ENCODE results near the gene CNOT11. TPM values are rescaled to one million over a fixed set of nuclear protein-coding genes. Genes with fewer than 3 reads are reported as not detected.
"Not testable (repeated sequence)": the region's sequence is repeated elsewhere in the genome, so short reads cannot be mapped to it uniquely, and the experiment has no call there.

CNOT11 gene
- total RNA-seq, 2 donors from 2014 or later, result 10.2 to 34.5 TPM

DNA sequence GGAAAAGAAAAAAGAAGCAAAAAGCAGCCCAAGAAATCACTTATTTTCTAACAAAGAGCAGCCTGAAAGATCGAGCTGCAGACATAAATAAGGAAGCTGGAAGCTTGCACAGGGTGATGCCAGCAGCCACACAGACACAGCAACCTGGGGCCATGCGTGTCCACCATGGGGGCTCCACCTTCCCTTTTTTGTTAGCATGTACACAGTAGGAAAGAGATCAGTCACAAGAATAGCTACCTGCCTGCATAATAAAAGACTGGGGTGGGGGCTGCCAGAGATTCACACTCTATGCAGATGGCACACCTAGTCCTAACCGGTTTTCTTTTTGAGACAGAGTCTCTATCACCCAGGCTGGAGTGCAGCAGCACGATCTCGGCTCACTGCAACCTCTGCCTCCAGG lies 2.9 kb upstream of the CNOT11 start:
- Histone ChIP-seq H3K27ac (no peak overlapping the region), H3K9me3 (no peaks in the 10 kb centered on the region), H3K4me3 (no peak overlapping the region), H3K27me3 (no peaks in the 10 kb centered on the region), H3K4me1 (peaks cover 41% of the 10 kb centered on the region), H3K36me3 (replicated peaks in 1 of 2; ENCODE audit: insufficient read depth in 1 of 2, low read depth in 2 of 2) (no peaks in the 10 kb centered on the region)
- TF ChIP-seq, protein P1, sequence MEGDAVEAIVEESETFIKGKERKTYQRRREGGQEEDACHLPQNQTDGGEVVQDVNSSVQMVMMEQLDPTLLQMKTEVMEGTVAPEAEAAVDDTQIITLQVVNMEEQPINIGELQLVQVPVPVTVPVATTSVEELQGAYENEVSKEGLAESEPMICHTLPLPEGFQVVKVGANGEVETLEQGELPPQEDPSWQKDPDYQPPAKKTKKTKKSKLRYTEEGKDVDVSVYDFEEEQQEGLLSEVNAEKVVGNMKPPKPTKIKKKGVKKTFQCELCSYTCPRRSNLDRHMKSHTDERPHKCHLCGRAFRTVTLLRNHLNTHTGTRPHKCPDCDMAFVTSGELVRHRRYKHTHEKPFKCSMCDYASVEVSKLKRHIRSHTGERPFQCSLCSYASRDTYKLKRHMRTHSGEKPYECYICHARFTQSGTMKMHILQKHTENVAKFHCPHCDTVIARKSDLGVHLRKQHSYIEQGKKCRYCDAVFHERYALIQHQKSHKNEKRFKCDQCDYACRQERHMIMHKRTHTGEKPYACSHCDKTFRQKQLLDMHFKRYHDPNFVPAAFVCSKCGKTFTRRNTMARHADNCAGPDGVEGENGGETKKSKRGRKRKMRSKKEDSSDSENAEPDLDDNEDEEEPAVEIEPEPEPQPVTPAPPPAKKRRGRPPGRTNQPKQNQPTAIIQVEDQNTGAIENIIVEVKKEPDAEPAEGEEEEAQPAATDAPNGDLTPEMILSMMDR (IDR thresholded peaks at IDR 0.05), result no peak
- no peak for TF ChIP-seq POLR2A (IDR thresholded peaks at IDR 0.05)
- DNase-seq (no peak), ATAC-seq (no peak)
- 81 to 96% methylated on average over 5 of the region's 5 CpGs for WGBS, 2 donors
- intact Hi-C loops (cut with DNase I), result no loop called here

DNA sequence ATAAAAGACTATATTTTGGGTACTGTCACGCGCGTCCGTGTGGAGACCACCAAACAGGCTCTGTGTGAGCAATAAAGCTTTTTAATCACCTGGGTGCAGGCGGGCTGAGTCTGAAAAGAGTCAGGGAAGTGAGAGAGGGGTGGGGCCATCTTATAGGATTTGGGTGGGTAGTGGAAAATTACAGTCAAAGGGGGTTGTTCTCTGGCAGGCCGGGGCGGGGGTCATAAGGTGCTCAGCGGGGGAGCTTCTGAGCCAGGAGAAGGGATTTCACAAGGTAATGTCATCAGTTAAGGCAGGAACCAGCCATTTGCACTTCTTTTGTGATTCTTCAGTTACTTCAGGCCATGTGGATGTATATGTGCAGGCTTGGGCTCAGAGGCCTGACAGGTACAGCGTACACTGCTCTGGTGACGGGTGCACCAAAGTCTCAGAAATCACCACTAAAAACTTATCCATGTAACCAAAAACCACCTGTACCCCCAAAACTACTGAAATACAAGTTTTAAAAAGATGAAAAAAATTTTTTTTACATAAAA lies 1.4 kb upstream of the CNOT11 start:
- intact Hi-C loops (cut with DNase I); H3K36me3 ChIP-seq (replicated peaks in 1 of 2; ENCODE audit: insufficient read depth in 1 of 2, low read depth in 2 of 2); H3K4me3 ChIP-seq; H3K27me3 ChIP-seq; DNase-seq; ATAC-seq; H3K9me3 ChIP-seq: not testable (repeated sequence)
- 48 to 51% methylated on average over 10 of the region's 10 CpGs for WGBS, 2 donors
- Histone ChIP-seq H3K27ac (peak overlapping the region in 2 of 4 donors; percentile 91 to 93), H3K4me1 (peaks cover 38% of the 10 kb centered on the region)

DNA sequence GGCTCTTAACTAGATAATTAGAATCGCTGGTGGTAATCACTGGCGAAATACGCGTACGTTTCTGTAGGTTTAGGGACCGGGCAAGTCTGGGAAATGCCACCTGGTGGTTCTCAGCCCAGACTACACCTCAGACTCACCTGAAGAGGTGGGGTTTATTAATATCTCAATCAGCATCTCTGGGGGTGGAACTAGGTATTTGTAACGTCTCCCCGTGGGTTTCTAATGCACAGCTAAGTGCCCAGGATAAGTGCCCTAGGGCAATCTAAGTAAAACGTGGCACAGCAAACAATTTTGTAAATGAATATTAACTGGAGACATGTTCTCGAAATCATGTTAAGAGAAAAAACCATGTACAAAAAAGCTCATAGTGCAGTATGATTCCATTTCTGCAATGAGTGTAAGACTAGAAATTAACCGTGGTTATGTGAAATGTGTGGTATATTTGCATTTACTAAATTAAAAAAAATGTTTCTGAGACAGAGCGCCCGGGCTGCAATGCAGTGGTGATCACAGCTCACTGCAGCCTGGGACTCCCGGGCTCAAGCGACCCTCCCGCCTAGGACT lies 760 bp upstream of the CNOT11 start:
- H3K36me3 ChIP-seq (replicated peaks in 1 of 2; ENCODE audit: insufficient read depth in 1 of 2, low read depth in 2 of 2), result no peaks in the 10 kb centered on the region
- WGBS, 2 donors, result 8 to 9% methylated on average over 16 of the region's 16 CpGs
- ATAC-seq (peak; percentile 65), DNase-seq (peak; percentile 73 to 83 (median 78))
- intact Hi-C loops (cut with DNase I), result no loop called here
- H3K4me1 ChIP-seq, result peaks cover 36% of the 10 kb centered on the region
- H3K9me3 ChIP-seq, result no peaks in the 10 kb centered on the region
- H3K4me3 ChIP-seq, result peak overlapping the region; percentile 1 to 17
- no peaks in the 10 kb centered on the region for H3K27me3 ChIP-seq
- peak overlapping the region; percentile 91 to 97 (median 92) for H3K27ac ChIP-seq
- no peak for TF ChIP-seq POLR2A (IDR thresholded peaks at IDR 0.05)
- TF ChIP-seq, protein P1 (IDR thresholded peaks at IDR 0.05), result peak; percentile 51 to 85 (median 76)

DNA sequence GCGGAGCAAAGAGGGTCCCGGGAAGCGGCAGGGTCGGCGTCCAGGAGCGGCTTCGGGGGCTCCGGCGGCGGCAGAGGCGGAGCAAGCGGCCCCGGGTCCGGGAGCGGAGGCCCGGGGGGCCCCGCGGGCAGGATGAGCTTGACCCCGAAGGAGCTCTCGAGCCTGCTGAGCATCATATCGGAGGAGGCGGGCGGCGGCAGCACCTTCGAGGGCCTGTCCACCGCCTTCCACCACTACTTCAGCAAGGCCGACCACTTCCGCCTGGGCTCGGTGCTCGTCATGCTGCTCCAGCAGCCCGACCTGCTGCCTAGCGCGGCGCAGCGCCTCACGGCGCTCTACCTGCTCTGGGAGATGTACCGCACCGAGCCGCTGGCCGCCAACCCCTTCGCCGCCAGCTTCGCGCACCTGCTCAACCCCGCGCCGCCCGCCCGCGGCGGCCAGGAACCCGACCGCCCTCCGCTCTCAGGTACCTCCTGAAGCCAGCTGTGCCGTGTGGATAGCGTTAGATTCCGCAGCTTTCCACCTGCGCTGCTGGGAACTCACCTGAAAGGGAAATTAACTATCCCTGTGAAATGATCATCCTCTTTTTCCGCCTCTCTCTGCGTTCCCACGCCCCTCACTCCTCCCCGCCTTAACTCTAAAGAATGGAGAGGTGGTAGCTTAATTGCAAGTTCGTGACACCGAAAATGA lies 472 bp downstream of the CNOT11 start:
- ATAC-seq, result peak; percentile 69
- H3K4me3 ChIP-seq, result peak overlapping the region; percentile 64 to 89
- DNase-seq, result peak; percentile 78 to 87 (median 82)
- H3K36me3 ChIP-seq (replicated peaks in 1 of 2; ENCODE audit: insufficient read depth in 1 of 2, low read depth in 2 of 2), result no peaks in the 10 kb centered on the region
- no peaks in the 10 kb centered on the region for H3K27me3 ChIP-seq
- intact Hi-C loops (cut with DNase I), result no loop called here
- H3K9me3 ChIP-seq, result no peaks in the 10 kb centered on the region
- peak overlapping the region; percentile 91 to 97 (median 92) for H3K27ac ChIP-seq
- H3K4me1 ChIP-seq, result peaks cover 36% of the 10 kb centered on the region
- TF ChIP-seq POLR2A (IDR thresholded peaks at IDR 0.05), result peak; percentile 19 to 53 (median 43)
- TF ChIP-seq, protein P1 (IDR thresholded peaks at IDR 0.05), result no peak
- 0 to 1% methylated on average over 12 to 62 of the region's 65 CpGs for WGBS, 2 donors

DNA sequence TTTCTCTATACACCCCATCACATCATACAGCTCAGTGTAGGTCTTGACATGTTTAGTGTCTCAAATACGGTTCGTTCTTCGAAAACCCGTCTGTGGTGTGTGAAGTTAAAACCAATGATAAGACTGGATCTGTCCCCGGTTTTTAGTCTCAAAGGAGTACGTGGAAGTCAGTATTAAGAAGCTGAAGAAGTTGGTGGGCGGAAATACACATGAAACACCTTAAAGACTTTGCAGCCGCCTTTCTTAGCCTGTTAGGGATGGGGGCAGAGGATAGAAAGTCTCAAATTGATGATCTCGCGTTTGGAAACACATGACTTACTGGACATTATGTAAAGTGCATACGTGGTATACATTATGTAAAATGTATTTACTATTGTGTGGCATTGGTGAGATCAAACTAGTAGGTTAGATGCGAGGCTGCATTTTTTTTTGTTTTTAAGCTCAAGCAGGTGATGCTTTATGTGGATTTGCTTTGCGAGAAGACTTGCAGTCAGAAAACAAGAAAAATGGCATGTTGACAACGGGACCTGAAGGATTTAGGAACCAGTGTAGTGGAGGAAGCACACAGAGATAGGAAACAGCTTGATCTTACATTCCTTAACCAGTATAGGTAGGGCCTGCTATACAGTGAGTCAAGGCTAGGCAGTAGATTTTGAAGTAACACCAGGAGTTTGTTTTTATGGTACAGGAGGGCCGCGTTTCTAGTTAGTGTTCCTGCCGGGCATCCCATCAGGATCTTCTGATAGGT lies 1.2 kb downstream of the CNOT11 start:
- H3K27ac ChIP-seq, result peak overlapping the region; percentile 91 to 97 (median 92)
- DNase-seq (no peak), ATAC-seq (no peak)
- peaks cover 36% of the 10 kb centered on the region for H3K4me1 ChIP-seq
- intact Hi-C loops (cut with DNase I), result no loop called here
- TF ChIP-seq, protein P1 (IDR thresholded peaks at IDR 0.05), result no peak
- no peak for TF ChIP-seq POLR2A (IDR thresholded peaks at IDR 0.05)
- 10 to 11% methylated on average over 17 of the region's 17 CpGs for WGBS, 2 donors
- peak overlapping the region; percentile 64 to 89 for H3K4me3 ChIP-seq
- no peaks in the 10 kb centered on the region for H3K27me3 ChIP-seq
- no peaks in the 10 kb centered on the region for H3K9me3 ChIP-seq
- no peaks in the 10 kb centered on the region for H3K36me3 ChIP-seq (replicated peaks in 1 of 2; ENCODE audit: insufficient read depth in 1 of 2, low read depth in 2 of 2)
